HG03432 (cell line): ENCODE data around the gene SUMO2.

Experiments
- ATAC-seq: cut with Tn5 transposase; IDR thresholded peaks from one replicate; pipeline ENCODE4 v1.9.1; 2021; ENCODE audit warnings: mild to moderate bottlenecking, moderate library complexity; ENCODE audit not compliant: unreplicated experiment

The SUMO2 gene

DNA sequence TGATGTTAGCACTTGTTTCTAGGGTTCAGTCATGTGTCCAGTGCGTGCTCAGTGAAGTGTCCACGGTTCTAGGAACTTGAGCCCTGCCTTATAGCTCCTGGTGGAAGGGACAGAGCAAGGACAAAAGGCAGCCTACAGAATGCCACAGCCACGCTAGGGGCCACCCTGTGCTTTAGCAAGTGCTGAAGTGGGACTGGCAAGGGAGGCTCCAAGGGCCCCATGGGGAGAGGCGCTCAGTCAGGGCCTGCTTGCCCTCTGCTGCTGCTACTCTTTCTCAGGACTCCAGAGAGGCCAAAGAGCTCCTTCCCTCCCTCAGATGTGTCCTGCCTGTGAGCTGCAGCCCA lies 58.0 kb downstream of the SUMO2 start:
- no peak for ATAC-seq

DNA sequence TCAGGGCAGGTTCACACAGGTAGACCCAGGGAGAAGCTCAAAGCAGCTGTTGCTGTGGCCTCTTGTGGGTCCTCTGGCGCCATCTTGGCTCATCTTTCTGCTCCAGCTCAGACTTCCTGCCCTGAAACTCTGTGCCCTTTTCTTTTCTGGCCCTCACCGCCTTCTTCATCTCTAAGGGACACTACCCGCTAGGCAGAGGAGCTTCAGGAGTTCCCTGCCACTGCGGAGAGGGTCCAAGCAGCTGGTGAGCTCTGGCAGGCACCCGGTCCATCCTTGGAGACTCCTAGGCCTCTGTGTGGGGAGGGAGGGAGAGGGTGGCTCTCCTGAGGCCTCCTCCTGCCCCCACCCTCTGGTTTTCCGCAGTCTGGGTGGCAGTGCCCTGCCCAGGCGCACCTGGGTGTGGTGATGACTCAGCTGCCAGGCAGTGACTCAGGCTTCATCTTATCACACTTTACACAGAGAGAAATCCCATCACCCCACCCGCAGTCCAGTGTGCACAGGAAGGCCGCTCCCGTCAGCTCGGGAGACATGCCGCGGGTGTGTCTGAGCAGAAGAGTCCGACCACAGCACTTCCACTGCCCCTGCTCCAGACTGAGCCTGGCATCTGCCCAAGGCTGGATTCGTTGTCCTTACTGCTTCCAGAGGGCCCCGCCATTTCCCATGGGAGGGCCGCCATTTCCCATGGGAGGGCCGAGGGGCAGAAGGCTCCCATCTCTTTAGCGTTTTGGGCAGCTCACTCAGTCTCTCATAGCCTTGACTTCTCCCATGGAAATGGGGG lies 58.5 kb downstream of the SUMO2 start:
- ATAC-seq, result no peak

DNA sequence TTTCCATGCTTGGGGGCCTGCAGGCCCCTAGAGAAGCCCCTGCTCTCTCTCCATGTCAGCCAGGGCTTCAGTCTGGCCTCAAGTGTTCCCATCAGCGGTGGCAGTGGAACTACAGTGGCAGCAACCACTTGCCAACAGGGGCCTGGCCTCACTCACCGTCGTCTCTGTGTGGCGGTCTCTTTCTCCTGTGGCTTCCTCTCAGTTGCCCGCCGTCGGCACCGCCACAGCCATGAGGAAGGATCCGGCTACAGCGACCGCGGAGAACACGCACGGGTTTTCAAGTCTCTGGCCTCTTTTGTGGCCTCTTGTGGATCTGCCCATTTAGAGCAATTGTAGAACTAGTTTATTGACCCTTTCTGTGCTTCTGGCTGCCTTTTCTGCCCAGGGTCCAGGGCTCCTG lies 64.5 kb downstream of the SUMO2 start:
- no peak for ATAC-seq

DNA sequence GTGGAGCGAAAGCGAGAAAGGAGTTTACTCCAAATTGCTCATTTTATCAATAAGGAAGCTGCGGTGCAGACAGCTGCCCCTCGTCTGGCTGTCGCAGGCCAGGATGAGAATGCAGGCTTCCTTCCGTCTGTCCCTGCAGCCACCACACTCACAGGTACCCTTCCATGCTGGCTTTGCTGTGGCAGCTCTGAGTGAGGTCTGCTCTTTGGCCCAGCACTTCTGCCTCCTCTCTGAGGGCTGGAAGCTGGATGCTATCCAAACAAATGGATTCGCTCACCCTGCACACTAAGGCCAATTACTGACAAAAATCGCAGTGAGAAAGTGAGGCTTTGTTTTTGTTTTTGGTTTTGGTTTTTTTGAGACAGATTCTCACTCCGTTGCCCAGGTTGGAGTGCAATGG lies 66.0 kb downstream of the SUMO2 start:
- no peak for ATAC-seq
